GM12891 (cell line): Measurements from ENCODE around the gene CACNG3.

Source experiments
- POLR2A ChIP-seq: IDR thresholded peaks from 2 replicates; pipeline ENCODE4 v1.6.1; 2011; ENCODE audit warnings: low read depth, low read length, control low read depth
- POLR2AphosphoS5 ChIP-seq: IDR thresholded peaks from 2 replicates; pipeline ENCODE4 v1.6.1; 2011; ENCODE audit warnings: low read depth, low read length, control low read depth
- SPI1 ChIP-seq: IDR thresholded peaks from 2 replicates; pipeline ENCODE4 v1.6.1; 2011; ENCODE audit warnings: low read depth, low read length, control low read depth

DNA sequence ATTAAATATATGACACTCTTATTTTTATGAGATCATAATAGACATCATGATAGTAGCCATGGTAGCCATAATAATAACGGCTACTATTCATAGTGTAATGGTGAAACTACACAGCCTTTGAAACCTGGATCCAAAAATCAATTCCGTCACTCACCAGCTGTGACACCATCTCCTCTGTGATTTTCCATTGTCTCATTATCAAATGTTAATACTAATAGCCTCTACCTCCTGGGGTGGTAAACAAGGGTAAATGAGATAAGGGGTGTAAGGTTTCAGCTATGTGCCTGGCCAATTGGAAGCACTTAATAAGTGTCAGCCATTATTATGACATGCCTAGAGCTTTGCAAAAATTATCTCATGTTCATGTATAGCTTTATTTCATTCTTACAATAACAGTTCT lies 88.6 kb downstream of the CACNG3 start:
- TF ChIP-seq POLR2A (no peak), POLR2AphosphoS5 (no peak), SPI1 (no peak)
